ENCODE data around the gene ZSWIM5.
"Not testable (repeated sequence)": the region's sequence is repeated elsewhere in the genome, so short reads cannot be mapped to it uniquely, and the experiment has no call there.

Gene ZSWIM5

GRCh38 chr1:45238846-45239245, 32.4 kb upstream of the ZSWIM5 start:
- no peak for TF ChIP-seq CTCF (IDR thresholded peaks at IDR 0.05; ENCODE audit: extremely low read depth, missing control alignments)
- no peak for DNase-seq (ENCODE audit: low spot score)

GRCh38 chr1:45236136-45236535, 29.7 kb upstream of the ZSWIM5 start:
- TF ChIP-seq CTCF (IDR thresholded peaks at IDR 0.05; ENCODE audit: extremely low read depth, missing control alignments): no peak
- DNase-seq (ENCODE audit: low spot score): no peak

GRCh38 chr1:45230537-45230936, 24.1 kb upstream of the ZSWIM5 start:
- TF ChIP-seq CTCF (IDR thresholded peaks at IDR 0.05; ENCODE audit: extremely low read depth, missing control alignments): no peak
- DNase-seq (ENCODE audit: low spot score): no peak

- no peak for TF ChIP-seq CTCF (IDR thresholded peaks at IDR 0.05; ENCODE audit: extremely low read depth, missing control alignments)
- DNase-seq (ENCODE audit: low spot score): no peak
Measured at GRCh38 chr1:45225598-45225997, 19.2 kb upstream of the ZSWIM5 start.

- not testable (repeated sequence) for DNase-seq (ENCODE audit: low spot score)
Measured at GRCh38 chr1:45223710-45224109, 17.3 kb upstream of the ZSWIM5 start.

- no peak for TF ChIP-seq CTCF (IDR thresholded peaks at IDR 0.05; ENCODE audit: extremely low read depth, missing control alignments)
- no peak for DNase-seq (ENCODE audit: low spot score)
Measured at GRCh38 chr1:45221716-45222115, 15.3 kb upstream of the ZSWIM5 start.

DNA sequence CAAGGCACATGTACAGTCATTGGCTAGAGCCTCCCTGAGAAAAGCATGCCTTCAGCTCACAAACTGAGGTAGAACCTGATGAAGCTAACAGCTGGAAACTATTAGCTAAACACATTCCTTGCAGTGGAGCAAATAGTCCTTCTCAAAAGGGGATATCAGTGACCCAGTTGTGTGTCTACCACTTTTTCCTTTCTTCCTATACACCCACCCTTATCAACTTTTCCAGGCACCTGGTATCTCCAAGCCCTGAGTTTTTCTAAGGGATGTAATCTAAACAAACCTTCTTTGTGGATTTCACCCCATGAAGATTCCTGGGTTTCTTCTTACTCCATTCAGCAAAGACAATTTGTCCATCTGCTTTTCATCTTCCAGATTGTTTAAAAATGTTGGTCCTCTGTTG, 10.5 kb upstream of the ZSWIM5 start:
- no peak for TF ChIP-seq CTCF (IDR thresholded peaks at IDR 0.05; ENCODE audit: extremely low read depth, missing control alignments)
- no peak for DNase-seq (ENCODE audit: low spot score)

DNA sequence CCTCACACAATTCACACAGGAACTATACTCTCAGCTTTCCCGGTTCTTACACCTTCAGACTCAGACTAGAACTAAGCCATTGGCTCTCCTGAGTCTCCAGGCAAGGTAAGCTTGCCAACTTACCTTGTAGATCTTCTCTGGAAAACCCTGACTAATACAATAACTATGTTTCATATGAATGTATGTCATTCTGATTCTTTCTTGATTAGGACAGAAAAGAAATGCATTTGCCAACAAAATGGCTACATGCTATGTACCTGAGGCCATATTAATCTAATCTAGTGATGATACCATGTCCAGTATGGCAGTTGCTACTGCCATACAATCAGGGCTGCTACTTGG, 9.8 kb upstream of the ZSWIM5 start:
- DNase-seq (ENCODE audit: low spot score): no peak
- no peak for TF ChIP-seq CTCF (IDR thresholded peaks at IDR 0.05; ENCODE audit: extremely low read depth, missing control alignments)

Measured in GM20000 (cell line).